ENCODE measurements around the gene FBL. TPM values are rescaled to one million over a fixed set of nuclear protein-coding genes. Genes with fewer than 3 reads are reported as not detected.
"Not testable (repeated sequence)": the region's sequence is repeated elsewhere in the genome, so short reads cannot be mapped to it uniquely, and the experiment has no call there.

FBL gene
- total RNA-seq, 4 donors from 2014 or later: 193 to 333 (median 273) TPM

GRCh38 chr19:39813264-39813993, 32.8 kb downstream of the FBL start:
- DNase-seq (ENCODE audit: low spot score in 2 of 2): no peak
- no peaks in the 10 kb centered on the region for H3K4me1 ChIP-seq
- H3K27ac ChIP-seq: no peak overlapping the region
- TF ChIP-seq EP300 (IDR thresholded peaks at IDR 0.05) (no peak), POLR2AphosphoS5 (IDR thresholded peaks at IDR 0.05) (no peak), POLR2A (IDR thresholded peaks at IDR 0.05) (no peak)
- TF ChIP-seq, protein P1, sequence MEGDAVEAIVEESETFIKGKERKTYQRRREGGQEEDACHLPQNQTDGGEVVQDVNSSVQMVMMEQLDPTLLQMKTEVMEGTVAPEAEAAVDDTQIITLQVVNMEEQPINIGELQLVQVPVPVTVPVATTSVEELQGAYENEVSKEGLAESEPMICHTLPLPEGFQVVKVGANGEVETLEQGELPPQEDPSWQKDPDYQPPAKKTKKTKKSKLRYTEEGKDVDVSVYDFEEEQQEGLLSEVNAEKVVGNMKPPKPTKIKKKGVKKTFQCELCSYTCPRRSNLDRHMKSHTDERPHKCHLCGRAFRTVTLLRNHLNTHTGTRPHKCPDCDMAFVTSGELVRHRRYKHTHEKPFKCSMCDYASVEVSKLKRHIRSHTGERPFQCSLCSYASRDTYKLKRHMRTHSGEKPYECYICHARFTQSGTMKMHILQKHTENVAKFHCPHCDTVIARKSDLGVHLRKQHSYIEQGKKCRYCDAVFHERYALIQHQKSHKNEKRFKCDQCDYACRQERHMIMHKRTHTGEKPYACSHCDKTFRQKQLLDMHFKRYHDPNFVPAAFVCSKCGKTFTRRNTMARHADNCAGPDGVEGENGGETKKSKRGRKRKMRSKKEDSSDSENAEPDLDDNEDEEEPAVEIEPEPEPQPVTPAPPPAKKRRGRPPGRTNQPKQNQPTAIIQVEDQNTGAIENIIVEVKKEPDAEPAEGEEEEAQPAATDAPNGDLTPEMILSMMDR (IDR thresholded peaks at IDR 0.05): no peak
- H3K36me3 ChIP-seq: no peaks in the 10 kb centered on the region
- H3K9me3 ChIP-seq: no peaks in the 10 kb centered on the region
- no peaks in the 10 kb centered on the region for H3K27me3 ChIP-seq
- WGBS: 72% methylated on average over 9 of the region's 9 CpGs
- no peak overlapping the region for H3K4me3 ChIP-seq

GRCh38 chr19:39811064-39811463, 35.1 kb downstream of the FBL start:
- H3K36me3 ChIP-seq: no peaks in the 10 kb centered on the region
- TF ChIP-seq POLR2AphosphoS5 (IDR thresholded peaks at IDR 0.05): no peak
- no peaks in the 10 kb centered on the region for H3K27me3 ChIP-seq
- no peaks in the 10 kb centered on the region for H3K9me3 ChIP-seq
- H3K4me1 ChIP-seq: no peaks in the 10 kb centered on the region
- DNase-seq (ENCODE audit: low spot score in 2 of 2): no peak
- WGBS: 94% methylated on average over 4 of the region's 4 CpGs
- H3K4me3 ChIP-seq: no peak overlapping the region
- H3K27ac ChIP-seq: no peak overlapping the region

- DNase-seq (ENCODE audit: low spot score in 2 of 2): no peak
- H3K27ac ChIP-seq: no peak overlapping the region
- H3K9me3 ChIP-seq: no peaks in the 10 kb centered on the region
- no peak for TF ChIP-seq POLR2AphosphoS5 (IDR thresholded peaks at IDR 0.05)
- TF ChIP-seq, protein P1 (IDR thresholded peaks at IDR 0.05): no peak
- TF ChIP-seq EP300 (IDR thresholded peaks at IDR 0.05): no peak
- TF ChIP-seq POLR2A (IDR thresholded peaks at IDR 0.05): no peak
- no peak overlapping the region for H3K4me3 ChIP-seq
- WGBS: 86% methylated on average over 4 of the region's 4 CpGs
- H3K36me3 ChIP-seq: no peaks in the 10 kb centered on the region
- H3K27me3 ChIP-seq: no peaks in the 10 kb centered on the region
- no peaks in the 10 kb centered on the region for H3K4me1 ChIP-seq
Observed at GRCh38 chr19:39810424-39810823, 35.8 kb downstream of the FBL start.

DNA sequence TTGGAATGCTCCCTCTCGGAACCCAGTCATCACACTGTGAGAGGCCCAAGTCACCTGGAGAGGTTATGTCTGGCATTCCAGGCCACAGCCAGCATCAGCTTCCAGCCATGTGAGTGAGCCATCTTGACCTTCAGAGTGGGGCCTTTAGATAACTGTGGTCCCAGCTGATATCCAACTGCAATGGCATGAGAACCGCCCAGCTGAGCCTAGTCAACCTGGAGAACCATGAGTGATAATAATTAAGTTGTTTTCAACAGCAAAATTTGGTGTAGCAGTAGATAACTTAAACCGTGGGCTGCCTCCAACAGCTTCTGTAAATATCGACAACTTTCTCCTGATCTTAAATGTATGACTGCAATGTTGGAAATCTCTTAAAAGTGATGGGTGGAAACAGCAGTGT, 36.8 kb downstream of the FBL start:
- Histone ChIP-seq H3K27ac (no peak overlapping the region), H3K4me3 (no peak overlapping the region), H3K36me3 (no peaks in the 10 kb centered on the region), H3K9me3 (no peaks in the 10 kb centered on the region), H3K27me3 (no peaks in the 10 kb centered on the region), H3K4me1 (no peaks in the 10 kb centered on the region)
- no peak for DNase-seq (ENCODE audit: low spot score in 2 of 2)
- 90% methylated on average over 4 of the region's 4 CpGs for WGBS
- TF ChIP-seq, protein P1 (IDR thresholded peaks at IDR 0.05): no peak
- TF ChIP-seq POLR2AphosphoS5 (IDR thresholded peaks at IDR 0.05): no peak
- no peak for TF ChIP-seq EP300 (IDR thresholded peaks at IDR 0.05)
- TF ChIP-seq POLR2A (IDR thresholded peaks at IDR 0.05): no peak

DNA sequence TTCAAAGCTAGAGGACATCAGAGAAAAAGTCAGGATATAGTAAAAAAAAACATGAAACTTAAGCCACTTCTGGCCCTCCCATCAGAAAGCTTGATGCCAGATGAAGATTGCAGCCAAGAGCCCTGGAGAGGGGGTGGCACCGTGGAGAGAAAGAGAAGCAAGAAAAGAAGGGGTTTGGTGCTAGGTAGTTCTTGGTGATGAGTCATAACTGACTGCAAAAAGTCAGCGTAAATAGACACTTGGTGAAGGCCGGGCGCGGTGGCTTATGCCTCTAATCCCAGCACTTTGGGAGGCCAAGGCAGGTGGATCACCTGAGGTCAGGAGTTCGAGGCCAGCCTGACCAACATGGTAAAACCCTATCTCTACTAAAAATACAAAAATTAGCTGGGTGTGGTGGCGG, 37.5 kb downstream of the FBL start:
- not testable (repeated sequence) for H3K36me3 ChIP-seq; H3K27ac ChIP-seq; DNase-seq (ENCODE audit: low spot score in 2 of 2); H3K27me3 ChIP-seq; H3K4me1 ChIP-seq; H3K9me3 ChIP-seq; H3K4me3 ChIP-seq
- 65% methylated on average over 7 of the region's 7 CpGs for WGBS

GRCh38 chr19:39807846-39808364, 38.3 kb downstream of the FBL start:
- DNase-seq (ENCODE audit: low spot score in 2 of 2): no peak
- WGBS: 77% methylated on average over 5 of the region's 5 CpGs
- TF ChIP-seq POLR2A (IDR thresholded peaks at IDR 0.05): no peak
- Histone ChIP-seq H3K27me3 (peaks cover 4% of the 10 kb centered on the region), H3K36me3 (no peaks in the 10 kb centered on the region), H3K27ac (no peak overlapping the region), H3K4me1 (no peaks in the 10 kb centered on the region), H3K4me3 (no peak overlapping the region), H3K9me3 (no peaks in the 10 kb centered on the region)

GRCh38 chr19:39805104-39805503, 41.1 kb downstream of the FBL start:
- Histone ChIP-seq H3K36me3 (no peaks in the 10 kb centered on the region), H3K4me1 (no peaks in the 10 kb centered on the region), H3K27me3 (peaks cover 13% of the 10 kb centered on the region), H3K9me3 (no peaks in the 10 kb centered on the region), H3K4me3 (no peak overlapping the region), H3K27ac (no peak overlapping the region)
- 49% methylated on average over 5 of the region's 5 CpGs for WGBS
- DNase-seq (ENCODE audit: low spot score in 2 of 2): no peak
- TF ChIP-seq, protein P1 (IDR thresholded peaks at IDR 0.05): no peak
- TF ChIP-seq POLR2A (IDR thresholded peaks at IDR 0.05) (no peak), POLR2AphosphoS5 (IDR thresholded peaks at IDR 0.05) (no peak)
